ENCODE results near the gene MMP24OS.

DNA sequence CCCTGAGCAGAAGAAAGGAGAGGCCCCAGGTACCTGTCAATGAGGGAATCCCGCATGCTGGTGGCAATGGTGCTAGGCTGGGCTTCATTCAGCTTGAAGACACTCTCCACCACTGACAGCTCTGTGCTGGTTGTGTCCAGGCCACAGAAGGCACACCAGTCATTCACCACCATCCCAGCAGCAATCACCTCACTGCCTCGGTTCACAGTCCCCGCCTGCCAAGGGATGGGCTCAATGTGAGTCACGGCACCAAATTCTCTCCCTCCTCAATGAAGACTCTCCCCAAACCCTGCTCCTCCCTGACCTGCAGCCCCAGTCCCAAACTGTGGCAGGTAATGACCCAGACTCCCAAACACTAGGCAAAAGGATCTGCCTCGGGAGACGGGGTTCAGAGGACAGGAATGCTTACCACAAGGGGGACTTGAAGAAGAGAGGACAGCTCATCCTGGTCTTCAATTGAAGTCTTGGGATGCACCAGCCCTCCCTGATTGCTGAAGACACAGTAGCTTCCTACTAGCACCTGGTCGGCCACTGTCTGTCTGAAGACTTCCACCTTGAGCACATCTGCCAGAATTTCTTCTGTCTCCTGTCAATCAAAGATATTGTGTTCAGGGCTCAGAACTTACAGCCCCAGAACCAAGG lies 1.7 kb upstream of the MMP24OS start:
- no peak for TF ChIP-seq POLR2A (IDR thresholded peaks at IDR 0.05)
- TF ChIP-seq CTCF (IDR thresholded peaks at IDR 0.05): no peak
- no peak for TF ChIP-seq EP300 (IDR thresholded peaks at IDR 0.05)
